HG03457 (cell line): ENCODE measurements around the gene TP73.

Source experiments
- ATAC-seq: cut with Tn5 transposase; IDR thresholded peaks from one replicate; pipeline ENCODE4 v1.9.1; 2021; ENCODE audit warnings: moderate number of reproducible peaks; ENCODE audit not compliant: unreplicated experiment

Gene TP73

DNA sequence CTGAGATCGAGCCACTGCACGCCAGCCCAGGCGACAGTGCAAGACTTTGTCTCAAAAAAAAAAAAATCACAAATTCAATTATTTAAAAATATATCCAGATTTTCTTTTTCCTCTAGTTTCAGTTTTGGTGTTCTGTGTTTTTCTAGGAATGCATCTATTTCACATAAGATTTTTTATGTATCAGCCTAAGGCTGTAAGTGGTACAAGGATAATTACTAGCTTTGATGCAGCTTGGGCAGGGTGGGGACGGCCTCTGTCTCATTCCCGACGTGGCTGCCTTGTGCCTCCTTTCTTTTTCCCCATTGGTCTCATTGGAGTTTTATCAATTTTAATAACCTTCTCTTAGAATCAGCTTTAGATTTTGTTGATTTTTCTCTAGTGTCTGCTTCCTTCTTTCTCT, 106.8 kb downstream of the TP73 start:
- no peak for ATAC-seq

DNA sequence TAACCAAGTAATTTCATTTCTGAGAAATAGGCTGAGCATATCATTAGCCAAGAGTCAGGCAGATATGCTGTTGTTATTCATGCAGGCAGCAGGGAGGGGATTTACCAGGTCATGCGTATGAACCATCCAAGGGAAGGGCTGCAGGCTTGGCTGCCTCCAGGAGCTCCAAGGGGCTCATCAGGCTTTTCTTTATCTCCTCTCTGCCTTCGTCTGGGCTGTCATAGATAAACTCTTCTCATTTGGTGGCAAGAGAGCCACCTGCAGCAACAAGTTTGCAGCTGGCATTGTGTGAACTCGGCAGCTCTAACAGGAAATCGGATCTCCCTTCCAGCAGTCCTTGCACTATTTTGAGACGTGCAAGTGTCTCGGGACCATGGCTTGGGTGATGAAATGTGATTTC, 107.5 kb downstream of the TP73 start:
- ATAC-seq: no peak

DNA sequence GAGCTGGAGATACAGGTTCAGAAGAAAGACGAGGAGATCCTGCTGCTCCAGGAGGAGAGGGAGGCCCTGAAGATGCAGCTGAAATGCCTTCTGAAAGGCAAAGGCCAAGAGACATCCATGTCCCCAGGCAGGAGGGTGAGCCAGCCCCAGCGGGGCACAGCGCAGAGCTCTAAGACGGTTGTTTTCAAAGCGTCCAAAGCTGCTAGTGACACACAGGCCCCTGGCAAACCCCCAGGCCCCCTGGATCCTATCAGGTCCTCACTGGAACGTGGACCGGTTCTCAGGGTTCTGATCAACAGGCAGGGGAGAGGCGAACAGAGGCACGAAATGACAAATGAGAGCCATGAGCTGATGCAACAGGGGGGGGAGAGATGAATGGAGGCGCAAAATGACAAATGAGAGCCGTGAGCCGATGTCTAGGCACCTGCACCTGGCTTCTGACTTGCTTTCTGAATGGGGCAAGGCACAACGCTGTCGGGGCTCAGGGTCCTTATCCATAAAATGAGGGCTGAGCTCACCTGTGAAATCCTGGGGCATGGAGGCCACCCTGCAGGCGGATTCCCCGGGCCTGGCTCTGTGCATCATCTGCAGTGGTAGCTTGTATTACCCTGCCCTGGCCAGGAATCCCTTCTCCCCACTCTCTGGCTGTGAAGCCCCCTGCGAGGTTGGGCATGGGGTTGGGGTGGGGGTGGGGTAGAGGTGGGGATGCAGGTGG, 109.1 kb downstream of the TP73 start:
- ATAC-seq: no peak

DNA sequence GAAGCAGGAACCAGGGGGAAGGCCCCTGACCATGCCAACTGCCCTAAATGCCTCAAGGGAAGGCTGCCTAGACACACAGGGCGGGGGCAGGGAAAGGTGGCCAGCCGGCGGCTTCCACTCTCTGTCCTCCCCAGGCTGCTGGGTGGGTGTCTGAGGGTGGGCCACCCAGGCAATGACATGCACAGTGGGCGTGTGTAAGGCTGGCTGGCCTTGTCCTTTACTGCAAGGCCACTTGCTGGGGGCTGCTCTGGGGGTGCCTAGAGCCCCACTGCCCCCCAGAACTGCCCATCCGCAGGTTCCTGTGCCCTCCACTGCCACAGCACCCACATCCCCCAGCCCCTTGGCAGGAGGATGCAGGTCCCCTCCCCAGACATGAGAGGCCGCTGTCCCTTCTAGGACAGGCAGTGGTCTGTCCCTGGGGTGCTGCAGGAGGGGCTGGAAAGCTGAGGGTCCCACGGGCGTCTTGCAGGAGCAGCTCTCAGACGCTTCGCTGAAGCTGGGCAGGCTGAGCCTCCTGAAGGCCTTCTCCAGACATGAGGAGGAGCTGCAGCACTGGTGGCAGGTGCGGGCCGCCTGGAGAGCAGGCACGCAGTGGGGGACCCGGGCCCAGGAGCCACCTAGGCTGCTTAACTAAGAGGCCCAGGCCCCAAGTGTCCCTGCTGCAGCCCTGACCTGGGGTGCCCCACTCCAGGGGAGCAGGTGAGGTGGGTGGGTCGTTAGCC, 110.0 kb downstream of the TP73 start:
- ATAC-seq: no peak

DNA sequence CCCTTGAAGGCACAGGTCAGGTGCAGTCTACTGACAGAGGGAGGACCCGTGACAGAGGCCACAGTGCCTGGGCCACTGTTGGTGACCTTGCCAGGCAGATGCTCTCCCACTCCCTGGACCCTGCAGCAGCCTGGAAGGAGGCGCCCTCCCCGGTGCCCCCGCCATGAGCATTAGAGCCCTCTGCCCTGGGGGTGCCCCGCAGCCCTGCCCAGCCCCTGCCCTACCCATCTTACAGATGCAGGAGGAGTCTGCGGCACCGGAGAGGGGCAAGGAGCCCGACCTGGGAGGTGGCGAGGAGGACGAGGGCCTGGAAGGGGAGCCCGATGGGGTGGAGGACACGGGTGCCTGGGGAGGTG, 110.5 kb downstream of the TP73 start:
- ATAC-seq: no peak

DNA sequence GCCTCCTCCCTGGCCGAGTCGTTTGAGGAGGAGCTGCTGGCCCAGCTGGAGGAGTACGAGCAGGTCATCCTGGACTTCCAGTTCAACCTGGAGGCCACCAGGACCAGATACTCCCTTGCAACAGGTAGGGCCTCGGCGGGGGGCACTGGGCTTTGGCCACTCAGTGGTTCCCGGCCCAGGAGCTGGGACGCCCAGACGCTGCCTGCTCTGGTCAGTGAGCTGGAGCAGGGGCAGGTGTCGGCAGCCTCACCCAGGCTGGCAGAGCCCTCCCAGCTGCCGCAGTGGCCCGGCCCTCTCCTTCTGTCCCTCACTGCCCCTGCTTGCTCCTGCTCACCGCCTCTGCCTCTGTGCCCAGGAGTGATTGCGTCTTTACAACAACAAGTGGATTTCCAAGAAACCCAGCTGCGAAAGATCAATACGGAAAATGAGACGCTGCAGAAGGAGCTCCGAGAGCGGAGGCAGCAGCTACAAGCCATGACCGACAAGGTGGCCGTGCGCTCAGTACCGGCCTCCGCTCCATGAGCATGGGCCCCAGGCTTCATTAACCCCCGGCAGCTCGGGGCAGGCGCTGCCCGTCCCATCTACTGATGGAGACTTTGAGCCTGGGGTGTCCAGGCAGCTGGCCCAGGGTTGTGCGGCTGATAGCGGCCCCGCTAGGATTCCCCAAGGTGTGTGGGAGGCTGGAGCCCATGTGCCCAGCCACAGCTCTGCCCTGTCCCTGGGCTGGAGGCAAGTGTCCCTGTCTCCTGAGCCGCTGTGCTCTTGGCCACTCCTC, 111.2 kb downstream of the TP73 start:
- no peak for ATAC-seq

DNA sequence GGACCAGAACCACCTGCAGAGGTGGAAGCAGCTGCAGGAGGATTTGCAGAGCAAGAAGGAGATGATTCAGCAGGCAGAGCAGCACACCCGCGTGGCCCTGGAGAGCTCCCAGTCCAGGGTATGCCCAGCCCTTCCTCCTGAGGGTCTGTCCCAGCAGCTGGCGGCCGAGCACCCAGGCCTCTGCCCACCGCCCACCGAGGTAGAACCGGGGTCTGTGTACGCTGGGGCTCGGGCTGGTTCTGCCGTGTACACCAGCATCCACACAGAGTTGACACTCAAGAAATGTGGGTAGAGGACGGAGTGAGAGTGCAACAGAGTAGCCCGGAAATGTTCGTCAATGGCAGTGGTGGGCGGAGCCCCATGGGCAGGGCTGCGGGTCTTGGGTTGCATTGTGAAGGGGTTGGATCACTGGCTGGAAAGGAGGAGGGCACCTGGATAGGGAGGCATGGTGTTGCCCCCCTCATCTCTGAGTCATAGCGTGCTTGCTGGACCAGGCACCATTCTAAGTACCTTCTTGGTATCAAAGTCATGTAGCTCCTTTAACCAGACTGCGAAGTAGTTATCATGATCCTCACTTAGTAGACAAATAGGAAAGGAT, 115.1 kb downstream of the TP73 start:
- ATAC-seq: no peak

DNA sequence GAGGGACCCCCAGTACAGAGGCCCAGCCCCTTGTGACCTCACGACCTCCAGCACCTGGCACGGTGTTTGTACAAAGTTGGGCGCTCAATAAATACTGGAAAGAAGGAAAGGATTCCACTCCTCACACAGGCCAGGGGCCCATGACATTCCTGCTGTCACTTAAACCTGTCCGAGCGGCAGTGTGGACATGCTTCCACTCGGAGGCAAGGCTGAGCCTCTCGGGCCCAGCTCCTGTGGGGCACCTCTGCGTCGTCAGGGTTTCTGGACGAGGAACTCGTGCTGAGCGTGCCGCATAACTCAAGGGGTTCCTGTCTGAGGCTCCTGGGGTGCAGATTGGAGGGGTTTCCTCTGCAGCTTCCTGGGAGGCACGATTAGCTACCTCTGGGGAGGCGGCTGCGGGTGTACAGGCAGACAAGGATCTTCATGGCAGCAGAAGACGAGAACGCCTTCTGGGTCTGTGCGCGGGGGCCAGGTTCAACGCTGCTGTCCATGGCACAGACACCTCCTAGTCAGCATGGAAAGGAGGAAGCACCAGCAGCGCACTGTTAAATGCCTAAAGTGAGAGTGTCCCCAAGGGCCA, 116.6 kb downstream of the TP73 start:
- ATAC-seq: no peak

DNA sequence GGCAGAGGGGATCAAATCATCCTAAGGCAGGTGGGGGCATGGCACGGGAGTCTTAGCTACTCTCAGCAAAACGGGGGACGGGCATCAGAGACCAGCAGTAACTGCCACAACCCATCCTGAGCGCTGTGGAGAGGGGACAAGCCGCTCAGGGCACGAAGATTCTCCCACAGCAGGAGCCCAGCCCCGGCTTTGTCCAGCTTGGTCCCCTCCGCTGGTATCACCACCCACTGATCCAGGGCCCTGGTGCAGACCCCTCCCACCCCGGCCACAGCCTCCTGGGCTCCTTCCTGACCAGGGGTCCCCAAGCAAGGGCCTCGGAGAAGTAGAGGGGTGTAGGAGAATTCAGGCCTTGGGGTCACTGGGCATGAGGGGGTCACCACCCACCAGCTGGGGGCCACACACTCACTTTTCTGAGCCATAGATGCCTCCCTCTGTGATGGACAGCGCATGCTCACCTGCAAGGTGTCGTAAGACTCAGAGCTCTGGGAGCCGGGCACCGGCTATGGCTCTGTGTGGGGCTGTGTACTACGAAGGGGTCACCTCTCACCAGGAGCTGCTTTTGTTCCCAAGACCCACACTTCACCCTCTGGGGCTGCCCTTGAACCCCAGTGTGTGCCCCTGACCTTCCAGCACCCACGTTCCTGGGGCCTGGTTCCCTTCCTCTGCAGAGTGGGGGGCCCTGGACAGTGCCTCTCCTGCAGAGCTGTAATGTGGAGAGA, 117.9 kb downstream of the TP73 start:
- no peak for ATAC-seq

DNA sequence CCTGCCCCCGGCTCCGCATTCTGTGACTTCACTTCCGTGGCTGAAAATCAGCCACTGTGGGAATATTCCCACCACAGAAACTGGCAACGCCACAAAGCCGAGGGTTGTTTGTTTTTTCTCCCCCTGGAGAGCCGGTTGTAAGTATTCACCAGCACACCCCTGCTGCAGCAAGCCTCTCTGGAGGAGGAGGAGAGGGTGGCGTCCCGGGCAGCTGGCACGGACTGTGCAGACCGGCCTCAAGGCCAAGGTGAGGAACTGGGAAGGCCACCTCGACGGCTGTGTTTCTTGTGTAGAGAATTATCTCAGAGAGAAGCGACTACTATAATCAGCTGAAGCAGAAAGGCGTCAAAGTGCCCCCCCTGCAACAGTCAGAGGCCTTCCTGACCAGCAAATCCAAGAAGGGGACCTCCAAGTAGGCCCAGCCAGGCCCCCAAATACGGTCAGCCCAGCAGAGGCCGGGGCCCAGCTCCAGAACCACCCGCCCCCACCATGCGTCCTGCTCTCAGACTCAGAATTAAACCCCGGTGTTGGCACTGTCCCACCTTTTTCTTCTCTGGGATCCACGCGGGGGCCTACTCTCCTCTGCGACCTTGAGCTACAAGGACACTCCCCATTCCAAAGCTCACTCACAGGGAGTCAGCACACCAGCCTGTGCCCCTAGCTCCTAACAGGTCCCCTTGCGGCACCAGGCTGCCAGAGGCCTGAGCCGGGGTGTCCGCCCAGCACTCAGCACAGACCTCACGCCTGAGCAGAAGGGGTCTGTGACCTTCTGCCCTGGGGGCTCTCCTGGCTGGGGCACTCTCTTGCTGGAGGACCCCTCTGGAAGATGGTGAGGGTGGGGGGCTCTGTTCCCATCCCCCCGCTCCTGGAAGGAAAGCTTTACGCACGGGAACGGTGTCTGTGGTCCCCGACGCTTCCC, 119.1 kb downstream of the TP73 start:
- no peak for ATAC-seq

DNA sequence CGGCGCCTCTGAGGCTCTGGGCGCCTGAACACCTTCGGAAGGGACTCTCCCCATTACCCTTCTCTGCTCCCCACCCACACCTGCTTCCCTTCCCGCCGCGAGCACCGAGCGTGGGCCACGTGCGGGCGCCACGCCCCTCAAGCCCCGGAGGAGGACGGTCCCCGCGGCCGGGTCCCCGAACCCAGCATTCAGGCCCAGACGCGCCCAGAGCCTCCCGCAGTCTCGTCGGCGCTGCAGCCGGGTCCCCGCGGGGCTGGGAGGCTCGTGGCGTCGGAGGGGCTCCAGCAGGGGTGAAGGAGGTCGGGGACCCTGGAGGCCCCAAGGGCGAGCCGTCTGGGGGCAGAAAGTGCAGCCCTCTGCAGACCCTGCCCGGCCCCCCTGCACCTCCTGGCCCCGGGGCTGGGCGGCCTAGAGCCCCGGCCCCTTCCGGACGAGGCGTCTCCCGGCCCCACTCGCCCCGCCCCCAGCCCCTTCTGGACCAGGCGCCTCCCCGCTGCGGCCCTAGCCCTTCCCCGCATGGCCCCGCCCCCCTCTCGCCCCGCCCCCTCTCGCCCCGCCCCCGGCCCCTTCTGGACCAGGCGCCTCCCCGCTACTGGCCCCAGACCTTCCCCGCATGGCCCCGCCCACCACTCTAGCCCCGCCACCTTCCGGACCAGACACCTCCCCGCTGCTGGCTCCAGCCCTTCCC, 119.9 kb downstream of the TP73 start:
- ATAC-seq: no peak

DNA sequence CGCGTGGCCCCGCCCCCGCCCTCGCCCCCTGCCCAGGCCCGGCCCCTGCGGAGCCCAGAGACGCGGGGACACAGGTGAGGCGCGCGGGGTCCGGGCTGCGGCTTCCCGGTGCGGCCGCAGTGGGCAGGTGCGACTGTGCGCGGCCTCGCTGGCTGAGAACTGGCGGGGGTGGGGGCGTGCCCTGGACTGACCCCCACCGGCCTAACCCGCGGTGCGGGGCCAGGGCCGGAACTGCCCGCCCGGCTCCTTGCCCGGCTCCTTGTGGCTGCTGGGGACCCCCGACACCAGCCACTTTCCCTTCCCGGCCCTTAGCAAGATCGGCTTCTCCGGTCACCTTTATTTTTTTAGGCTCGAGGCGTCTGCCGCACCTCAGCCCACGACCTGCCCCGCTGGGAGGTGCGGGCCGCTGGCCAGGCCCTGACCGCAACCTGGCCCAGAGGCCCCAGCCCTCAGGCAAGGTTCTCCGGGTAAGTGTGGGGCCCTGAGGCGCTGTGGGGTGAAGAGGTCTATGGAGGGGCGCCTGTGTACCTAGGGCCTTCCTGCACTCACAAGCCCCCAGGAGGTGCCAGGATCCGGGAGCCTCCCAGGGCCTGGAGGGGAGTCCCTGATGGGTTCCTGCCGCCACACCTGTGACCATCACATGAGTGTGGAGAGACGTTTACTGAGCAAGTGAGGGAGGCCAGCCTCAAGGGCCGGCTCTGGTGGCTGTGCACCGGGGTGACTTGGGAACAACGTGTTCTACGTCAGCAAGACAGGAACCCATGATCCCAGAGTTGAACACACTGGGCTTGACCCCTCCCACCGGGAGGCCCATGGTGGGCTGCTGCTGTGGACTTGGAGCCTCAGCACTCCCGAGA, 120.6 kb downstream of the TP73 start, which contains the start of gene SMIM1:
SMIM1 (plus strand) TSS at position 35 of the 857 bp plus-strand sequence. CDS start 2,625 bp downstream, outside the sequence.
- ATAC-seq: no peak

DNA sequence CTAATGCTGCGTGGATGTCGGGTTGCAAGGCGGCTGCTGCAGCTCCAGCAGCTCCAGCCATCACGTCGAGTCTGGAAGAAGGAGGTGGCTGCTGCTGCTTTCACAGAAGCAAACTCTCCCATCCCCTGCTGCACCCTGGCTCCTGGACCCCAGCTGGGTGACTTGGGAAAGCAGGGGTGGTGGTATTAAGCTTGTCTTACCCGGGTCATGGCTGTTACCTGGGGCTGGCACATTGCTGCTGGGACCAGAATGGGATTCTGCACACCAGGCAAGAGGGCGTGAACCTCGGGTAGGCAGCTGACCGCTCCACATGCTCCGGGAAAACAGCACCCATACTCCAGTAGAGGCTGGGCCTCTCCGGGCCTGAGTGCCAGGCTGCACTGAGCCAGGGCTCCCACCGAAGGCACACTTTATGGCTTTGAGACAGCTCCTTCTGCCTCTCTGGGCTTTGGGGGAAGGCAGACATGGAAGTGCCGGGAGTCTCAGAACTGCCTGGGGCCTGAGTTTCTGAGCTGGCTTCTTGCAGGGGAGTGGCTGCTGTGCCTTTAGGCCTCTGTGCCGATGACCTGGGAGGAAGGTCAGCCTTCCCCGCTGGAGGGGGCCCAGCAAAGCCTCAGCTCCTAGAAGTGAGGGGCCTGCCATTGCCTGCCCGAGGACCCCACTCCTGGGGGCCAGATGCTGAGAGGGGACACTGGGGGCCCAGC, 121.4 kb downstream of the TP73 start:
- no peak for ATAC-seq

DNA sequence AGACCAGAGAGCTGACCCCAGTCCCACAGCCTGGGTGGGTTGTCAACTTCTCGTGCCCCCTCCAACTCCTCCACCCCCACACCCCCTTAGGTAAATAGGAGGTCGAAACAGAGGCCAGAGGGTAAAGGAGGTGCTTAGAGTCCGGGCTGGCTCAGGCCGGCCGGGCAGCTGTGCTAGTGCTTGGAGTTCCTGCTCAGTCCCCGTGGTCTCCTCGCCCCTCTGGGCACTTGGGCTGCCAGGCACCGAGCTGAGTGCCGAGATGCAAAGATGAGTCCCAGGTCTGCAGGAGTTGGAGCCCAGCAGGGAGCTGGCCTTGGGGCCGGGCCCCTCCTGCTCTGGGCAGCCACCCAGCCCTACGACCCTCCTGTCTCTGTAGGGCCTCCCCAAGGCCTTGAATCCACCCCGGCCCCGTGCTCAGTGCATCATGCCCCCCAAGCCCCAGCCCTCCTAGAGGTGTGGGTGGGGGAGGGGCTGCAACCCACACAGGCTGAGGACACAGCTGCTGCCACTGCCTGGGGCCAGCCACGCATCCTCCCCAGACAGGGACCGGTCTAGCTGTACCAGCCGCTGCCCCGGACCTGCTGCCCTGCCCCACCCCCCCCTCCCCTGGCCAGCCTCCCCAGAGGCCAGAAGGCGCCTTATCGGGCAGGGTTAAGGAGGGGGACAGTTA, 122.1 kb downstream of the TP73 start:
- ATAC-seq: no peak

DNA sequence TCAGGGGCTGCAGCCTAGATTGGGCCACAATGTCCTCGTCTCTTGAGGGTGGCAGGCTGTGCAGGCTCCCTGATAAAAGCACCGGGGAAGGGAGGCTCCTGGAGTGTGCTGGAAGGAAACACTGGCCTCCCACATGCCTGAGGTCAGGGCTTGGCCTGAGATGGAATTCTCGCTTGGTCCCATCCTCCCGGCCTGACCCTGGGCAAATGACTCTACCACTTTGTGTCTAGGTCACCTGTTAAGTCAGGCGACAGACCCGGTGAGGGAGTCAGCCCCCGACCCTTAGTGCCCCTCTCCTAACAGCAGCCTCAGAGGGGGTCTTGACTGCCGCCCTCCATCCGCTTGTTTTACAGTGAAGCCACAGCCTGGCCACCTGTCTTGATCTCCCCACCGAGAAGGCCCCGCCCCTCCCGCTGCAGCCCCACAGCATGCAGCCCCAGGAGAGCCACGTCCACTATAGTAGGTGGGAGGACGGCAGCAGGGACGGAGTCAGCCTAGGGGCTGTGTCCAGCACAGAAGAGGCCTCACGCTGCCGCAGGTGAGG, 122.7 kb downstream of the TP73 start:
- no peak for ATAC-seq

DNA sequence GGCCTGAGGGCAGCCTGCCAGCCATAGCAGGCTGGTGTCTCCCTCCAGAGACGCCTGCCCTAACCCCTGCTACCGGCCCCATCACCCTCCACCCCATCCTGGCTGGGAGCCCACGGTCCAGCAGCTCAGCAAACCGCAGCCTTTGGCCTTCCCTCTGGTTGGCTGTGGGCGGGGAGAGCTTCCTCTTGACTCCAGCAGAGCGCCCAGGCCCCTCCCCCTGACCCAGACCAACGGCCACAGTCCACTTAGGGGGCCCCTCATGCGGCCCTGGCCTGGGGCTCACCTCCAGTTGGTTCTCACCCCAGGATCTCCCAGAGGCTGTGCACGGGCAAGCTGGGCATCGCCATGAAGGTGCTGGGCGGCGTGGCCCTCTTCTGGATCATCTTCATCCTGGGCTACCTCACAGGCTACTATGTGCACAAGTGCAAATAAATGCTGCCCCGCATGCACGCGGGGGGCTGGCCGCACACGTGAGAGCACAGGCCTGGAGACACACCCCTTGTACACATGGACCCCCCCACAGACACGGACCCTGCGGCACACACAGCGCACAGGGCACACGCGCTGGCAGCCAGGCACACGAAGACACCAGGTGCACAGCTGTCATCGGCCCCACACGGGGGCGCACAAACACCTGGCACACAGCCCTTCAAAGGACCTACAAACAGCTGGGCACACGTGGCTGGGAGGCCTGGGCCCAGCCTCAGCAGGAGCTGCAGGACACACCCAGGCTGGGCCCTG, 123.3 kb downstream of the TP73 start:
- no peak for ATAC-seq
